K562 (cell line): ENCODE results near the gene MEA1. TPM values are rescaled to one million over a fixed set of nuclear protein-coding genes. Genes with fewer than 3 reads are reported as not detected.

Experiments
- BRF2 ChIP-seq: IDR thresholded peaks from 3 replicates; pipeline ENCODE4 v1.6.1; 2011; ENCODE audit warnings: borderline replicate concordance, mild to moderate bottlenecking; ENCODE audit not compliant: insufficient read length, insufficient read depth
- POLR2AphosphoS5 ChIP-seq: IDR thresholded peaks from 2 replicates; pipeline ENCODE4 v1.6.1; 2011; ENCODE audit warnings: mild to moderate bottlenecking, low read depth, low read length, moderate library complexity; ENCODE audit not compliant: control insufficient read depth, insufficient read depth
- SLC30A9 ChIP-seq: fragments of 250-450 bp; sonication (Bioruptor Pico); IDR thresholded peaks from 2 replicates; pipeline ENCODE4 v1.8.0; 2022; ENCODE audit warnings: mild to moderate bottlenecking, moderate library complexity
- UBTF ChIP-seq, 2 experiments: IDR thresholded peaks; 2 replicates each; pipeline ENCODE4 v1.6.1; 2012; ENCODE audit warnings: improper control_type of control experiment in 2 of 2, low read depth in 2 of 2, low read length in 2 of 2, borderline replicate concordance in 1 of 2
- polyA plus RNA-seq, 8 experiments: library from polyadenylated mRNA; depleted of rRNA in 4 of 8; stranded (reverse) in 5 of 8; unstranded in 3 of 8; fragments of >200 nt; fragmentation: Nextera tagmentation in 2 of 8; fragmentation: Illumina TruSeq in 1 of 8; extraction: Ambion mirVana in 2 of 8; extraction: Trizol in 1 of 8; gene quantifications; 2 replicates each; pipeline versions ENCODE4 v1.2.1 to v1.2.3, GENCODE V29; 2011 to 2014; ENCODE audit warnings: inconsistent platforms in 1 of 8, missing spikeins in 1 of 8
- total RNA-seq, 7 experiments: library from RNA; depleted of rRNA in 6 of 7; stranded (reverse); fragments of >200 nt in 6 of 7; fragmentation: Illumina TruSeq in 2 of 7; extraction: Trizol in 2 of 7; gene quantifications; 2 replicates each; pipeline versions ENCODE4 v1.2.1 to v1.2.3, GENCODE V29; 2011 to 2021; ENCODE audit warnings: low replicate concordance in 1 of 7
- TF ChIP-seq, protein P1 (sequence below), 3 experiments: fragments of 200-800 bp in 1 of 3; fragments of 250-450 bp in 1 of 3; fragments of 450-650 bp in 1 of 3; sonication (Bioruptor Pico) in 1 of 3; sonication (Bioruptor generic) in 1 of 3; formaldehyde crosslinking in 1 of 3; IDR thresholded peaks; 2 replicates each; pipeline versions ENCODE4 v1.6.1 to v1.8.0; 2016 to 2022; ENCODE audit warnings: mild to moderate bottlenecking in 2 of 3, missing genetic modification characterization in 2 of 3, missing compliant biosample characterization in 1 of 3, moderate library complexity in 1 of 3

The MEA1 gene
- total and polyA plus RNA-seq, 9 of the 15 experiments (the other 6 are each of a cell fraction or from before 2014, with no cell fraction given): 86.8 to 210 (median 152) TPM

GRCh38 chr6:42978487-42978838 lies 35.3 kb downstream of the MEA1 start (continued):
- TF ChIP-seq, protein P1, sequence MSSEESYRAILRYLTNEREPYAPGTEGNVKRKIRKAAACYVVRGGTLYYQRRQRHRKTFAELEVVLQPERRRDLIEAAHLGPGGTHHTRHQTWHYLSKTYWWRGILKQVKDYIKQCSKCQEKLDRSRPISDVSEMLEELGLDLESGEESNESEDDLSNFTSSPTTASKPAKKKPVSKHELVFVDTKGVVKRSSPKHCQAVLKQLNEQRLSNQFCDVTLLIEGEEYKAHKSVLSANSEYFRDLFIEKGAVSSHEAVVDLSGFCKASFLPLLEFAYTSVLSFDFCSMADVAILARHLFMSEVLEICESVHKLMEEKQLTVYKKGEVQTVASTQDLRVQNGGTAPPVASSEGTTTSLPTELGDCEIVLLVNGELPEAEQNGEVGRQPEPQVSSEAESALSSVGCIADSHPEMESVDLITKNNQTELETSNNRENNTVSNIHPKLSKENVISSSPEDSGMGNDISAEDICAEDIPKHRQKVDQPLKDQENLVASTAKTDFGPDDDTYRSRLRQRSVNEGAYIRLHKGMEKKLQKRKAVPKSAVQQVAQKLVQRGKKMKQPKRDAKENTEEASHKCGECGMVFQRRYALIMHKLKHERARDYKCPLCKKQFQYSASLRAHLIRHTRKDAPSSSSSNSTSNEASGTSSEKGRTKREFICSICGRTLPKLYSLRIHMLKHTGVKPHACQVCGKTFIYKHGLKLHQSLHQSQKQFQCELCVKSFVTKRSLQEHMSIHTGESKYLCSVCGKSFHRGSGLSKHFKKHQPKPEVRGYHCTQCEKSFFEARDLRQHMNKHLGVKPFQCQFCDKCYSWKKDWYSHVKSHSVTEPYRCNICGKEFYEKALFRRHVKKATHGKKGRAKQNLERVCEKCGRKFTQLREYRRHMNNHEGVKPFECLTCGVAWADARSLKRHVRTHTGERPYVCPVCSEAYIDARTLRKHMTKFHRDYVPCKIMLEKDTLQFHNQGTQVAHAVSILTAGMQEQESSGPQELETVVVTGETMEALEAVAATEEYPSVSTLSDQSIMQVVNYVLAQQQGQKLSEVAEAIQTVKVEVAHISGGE (CRISPR knock-in tag; IDR thresholded peaks at IDR 0.05): no peak
- peak; percentile 33; the same call in 1 of the 2 replicates for TF ChIP-seq POLR2AphosphoS5
- peak; percentile 27 to 92; a peak in 3 of 4 replicates for TF ChIP-seq UBTF (IDR thresholded peaks at IDR 0.05; ENCODE audit: borderline replicate concordance in 1 of 2, low read depth in 2 of 2, low read length in 2 of 2)
- no peak for TF ChIP-seq SLC30A9 (CRISPR knock-in tag)
- no peak for TF ChIP-seq BRF2
